ENCODE results near the gene NUP133. TPM values are rescaled to one million over a fixed set of nuclear protein-coding genes. Genes with fewer than 3 reads are reported as not detected.

Gene NUP133
- total RNA-seq, 1 experiment from 2014 or later: 67.8 TPM

GRCh38 chr1:229448845-229449244 is 59.3 kb downstream of the NUP133 start (continued):
- no peak for TF ChIP-seq ATF2 (CRISPR knock-in tag; IDR thresholded peaks at IDR 0.05; ENCODE audit: borderline replicate concordance, low read depth)
- no peak for TF ChIP-seq PRDM15 (CRISPR knock-in tag; IDR thresholded peaks at IDR 0.05)
- TF ChIP-seq STAT6 (CRISPR knock-in tag; conservative IDR thresholded peaks at IDR 0.05; ENCODE audit: low read depth): no peak
- TF ChIP-seq ELF4 (CRISPR knock-in tag; IDR thresholded peaks at IDR 0.05; ENCODE audit: low read depth): no peak

- Mint-ChIP-seq H3K9me3 (no peaks in the 10 kb centered on the region), H3K4me1 (no peaks in the 10 kb centered on the region), H3K27me3 (ENCODE audit: low read depth) (no peaks in the 10 kb centered on the region), H3K36me3 (peaks cover 37% of the 10 kb centered on the region), H3K27ac (no peak overlapping the region), H3K4me3 (no peak overlapping the region)
- ATAC-seq (no peak), DNase-seq (ENCODE audit: low spot score) (no peak)
- TF ChIP-seq ZNF121 (CRISPR knock-in tag; IDR thresholded peaks at IDR 0.05) (no peak), ZBTB43 (CRISPR knock-in tag; IDR thresholded peaks at IDR 0.05) (no peak), MYBL2 (CRISPR knock-in tag; IDR thresholded peaks at IDR 0.05) (no peak), PREB (CRISPR knock-in tag; IDR thresholded peaks at IDR 0.05; ENCODE audit: borderline replicate concordance) (no peak), ERG (CRISPR knock-in tag; IDR thresholded peaks at IDR 0.05) (no peak), ZNF138 (CRISPR knock-in tag; conservative IDR thresholded peaks at IDR 0.05) (no peak), ZNF263 (CRISPR knock-in tag; IDR thresholded peaks at IDR 0.05; ENCODE audit: low read depth) (no peak), FOXK1 (CRISPR knock-in tag; IDR thresholded peaks at IDR 0.05) (no peak), ZNF281 (CRISPR knock-in tag; IDR thresholded peaks at IDR 0.05) (no peak), NR3C1 (CRISPR knock-in tag; conservative IDR thresholded peaks at IDR 0.05; ENCODE audit: low read depth) (no peak), FOXP1 (CRISPR knock-in tag; IDR thresholded peaks at IDR 0.05; ENCODE audit: borderline replicate concordance) (no peak), ZMAT4 (CRISPR knock-in tag; IDR thresholded peaks at IDR 0.05) (no peak), NR1H2 (CRISPR knock-in tag; IDR thresholded peaks at IDR 0.05) (no peak)
- ChIA-PET CTCF (no interaction called here), POLR2A (no interaction called here)
Observed at GRCh38 chr1:229448354-229448753, 59.8 kb downstream of the NUP133 start.
